Ishikawa (cell line): Measurements from ENCODE around the gene PLA2G4A.

Experiments
- CEBPB ChIP-seq: IDR thresholded peaks from 2 replicates; pipeline ENCODE4 v1.6.1; 2012
- CREB1 ChIP-seq: IDR thresholded peaks from 2 replicates; pipeline ENCODE4 v1.6.1; 2012; ENCODE audit warnings: low read depth
- EGR1 ChIP-seq: IDR thresholded peaks from 2 replicates; pipeline ENCODE4 v1.6.1; 2012
- EP300 ChIP-seq: IDR thresholded peaks from 2 replicates; pipeline ENCODE4 v1.6.1; 2012; ENCODE audit warnings: borderline replicate concordance
- FOXM1 ChIP-seq: IDR thresholded peaks from 2 replicates; pipeline ENCODE4 v1.6.1; 2012; ENCODE audit warnings: low read depth, borderline replicate concordance
- MAX ChIP-seq: IDR thresholded peaks from 2 replicates; pipeline ENCODE4 v1.6.1; 2012
- NFIC ChIP-seq: IDR thresholded peaks from 2 replicates; pipeline ENCODE4 v1.6.1; 2012
- RAD21 ChIP-seq: IDR thresholded peaks from 2 replicates; pipeline ENCODE4 v1.6.1; 2012; ENCODE audit warnings: low read depth
- REST ChIP-seq: IDR thresholded peaks from 2 replicates; pipeline ENCODE4 v1.6.1; 2012; ENCODE audit warnings: low read depth, mild to moderate bottlenecking
- TCF12 ChIP-seq: IDR thresholded peaks from 2 replicates; pipeline ENCODE4 v1.6.1; 2012; ENCODE audit warnings: low read depth
- TEAD4 ChIP-seq: IDR thresholded peaks from 2 replicates; pipeline ENCODE4 v1.6.1; 2012
- USF1 ChIP-seq: IDR thresholded peaks from 2 replicates; pipeline ENCODE4 v1.6.1; 2012
- YY1 ChIP-seq: IDR thresholded peaks from 2 replicates; pipeline ENCODE4 v1.6.1; 2012; ENCODE audit warnings: low read depth
- ZBTB7A ChIP-seq: IDR thresholded peaks from 2 replicates; pipeline ENCODE4 v1.6.1; 2012; ENCODE audit warnings: low read depth

Gene PLA2G4A

GRCh38 chr1:186785503-186785902 is 43.2 kb upstream of the PLA2G4A start:
- TF ChIP-seq YY1: no peak
- TF ChIP-seq NFIC: no peak
- TF ChIP-seq EP300: no peak
- TF ChIP-seq TCF12: no peak
- no peak for TF ChIP-seq MAX
- TF ChIP-seq CEBPB: no peak
- TF ChIP-seq CREB1: no peak
- no peak for TF ChIP-seq FOXM1
- TF ChIP-seq USF1: no peak
- TF ChIP-seq TEAD4: no peak
- TF ChIP-seq EGR1: no peak
- TF ChIP-seq REST: no peak
- no peak for TF ChIP-seq ZBTB7A
- no peak for TF ChIP-seq RAD21

GRCh38 chr1:186790101-186790500 is 38.6 kb upstream of the PLA2G4A start:
- no peak for TF ChIP-seq USF1
- no peak for TF ChIP-seq MAX
- TF ChIP-seq TCF12: no peak
- TF ChIP-seq YY1: no peak
- no peak for TF ChIP-seq RAD21
- no peak for TF ChIP-seq ZBTB7A
- no peak for TF ChIP-seq REST
- TF ChIP-seq NFIC: no peak
- no peak for TF ChIP-seq FOXM1
- no peak for TF ChIP-seq TEAD4
- TF ChIP-seq EGR1: no peak

- TF ChIP-seq USF1: no peak
- no peak for TF ChIP-seq EP300
- no peak for TF ChIP-seq TEAD4
- TF ChIP-seq YY1: no peak
- TF ChIP-seq CREB1: no peak
- TF ChIP-seq RAD21: no peak
- TF ChIP-seq TCF12: no peak
- TF ChIP-seq ZBTB7A: no peak
- no peak for TF ChIP-seq CEBPB
Measured at GRCh38 chr1:186792870-186793581, 35.7 kb upstream of the PLA2G4A start.

GRCh38 chr1:186793582-186793927 is 35.2 kb upstream of the PLA2G4A start:
- TF ChIP-seq EP300 (no peak), ZBTB7A (no peak), MAX (no peak), CEBPB (no peak), REST (no peak), TCF12 (no peak), EGR1 (no peak), NFIC (no peak), TEAD4 (no peak), CREB1 (no peak), FOXM1 (no peak), USF1 (no peak)
